GM12891 (cell line): Measurements from ENCODE around the gene ZNF791.

Source experiments
- PAX5 ChIP-seq: IDR thresholded peaks from 2 replicates; pipeline ENCODE4 v1.6.1; 2011; ENCODE audit warnings: low read length, moderate library complexity, mild to moderate bottlenecking; ENCODE audit not compliant: insufficient read depth, severe bottlenecking
- POLR2A ChIP-seq: IDR thresholded peaks from 2 replicates; pipeline ENCODE4 v1.6.1; 2011; ENCODE audit warnings: low read depth, low read length, control low read depth
- POLR2AphosphoS5 ChIP-seq: IDR thresholded peaks from 2 replicates; pipeline ENCODE4 v1.6.1; 2011; ENCODE audit warnings: low read depth, low read length, control low read depth
- TAF1 ChIP-seq: IDR thresholded peaks from 2 replicates; pipeline ENCODE4 v1.6.1; 2011; ENCODE audit warnings: low read depth, low read length, control low read depth

- TF ChIP-seq POLR2A (no peak), POLR2AphosphoS5 (no peak), PAX5 (no peak), TAF1 (no peak)
Measured at GRCh38 chr19:12596927-12597548, 13.7 kb upstream of the ZNF791 start.
